Activated CD8-positive, alpha-beta memory T cell treated with anti-CD3 and anti-CD28 coated beads for 48 hours (primary cell): ENCODE measurements around the gene APCDD1L.
"Not testable (repeated sequence)": the region's sequence is repeated elsewhere in the genome, so short reads cannot be mapped to it uniquely, and the experiment has no call there.

Source experiments
- DNase-seq, 3 experiments: peaks; one replicate each; pipeline ENCODE4 v3.0.0-alpha.2; 2020; ENCODE audit warnings: low read depth in 2 of 3, low spot score in 2 of 3

Gene APCDD1L

GRCh38 chr20:58518387-58518786, 3.2 kb upstream of the APCDD1L start:
- no peak for DNase-seq

- no peak for DNase-seq
Measured at GRCh38 chr20:58514321-58515232, 622 bp downstream of the APCDD1L start.

- DNase-seq, result no peak
Measured at GRCh38 chr20:58513580-58514285, 1.5 kb downstream of the APCDD1L start.

- DNase-seq, result no peak
Measured at GRCh38 chr20:58512808-58513552, 2.2 kb downstream of the APCDD1L start.

GRCh38 chr20:58511861-58512260, 3.3 kb downstream of the APCDD1L start:
- no peak for DNase-seq

- no peak for DNase-seq
Measured at GRCh38 chr20:58511364-58511763, 3.8 kb downstream of the APCDD1L start.

GRCh38 chr20:58510921-58511320, 4.3 kb downstream of the APCDD1L start:
- DNase-seq, result no peak

- DNase-seq, result no peak
Measured at GRCh38 chr20:58508762-58509395, 6.3 kb downstream of the APCDD1L start.

- not testable (repeated sequence) for DNase-seq
Measured at GRCh38 chr20:58506999-58507398, 8.2 kb downstream of the APCDD1L start.

GRCh38 chr20:58504566-58504965, 10.6 kb downstream of the APCDD1L start:
- DNase-seq, result no peak

- DNase-seq, result no peak
Measured at GRCh38 chr20:58503668-58504067, 11.5 kb downstream of the APCDD1L start.

- no peak for DNase-seq
Measured at GRCh38 chr20:58500256-58500655, 14.9 kb downstream of the APCDD1L start.

GRCh38 chr20:58498470-58499068, 16.6 kb downstream of the APCDD1L start:
- no peak for DNase-seq

GRCh38 chr20:58497724-58498469, 17.3 kb downstream of the APCDD1L start:
- no peak for DNase-seq

- DNase-seq, result no peak
Measured at GRCh38 chr20:58497076-58497641, 18.0 kb downstream of the APCDD1L start.

GRCh38 chr20:58496429-58496769, 18.8 kb downstream of the APCDD1L start:
- no peak for DNase-seq

GRCh38 chr20:58495623-58496428, 19.4 kb downstream of the APCDD1L start:
- DNase-seq, result no peak

- no peak for DNase-seq
Measured at GRCh38 chr20:58494923-58495622, 20.1 kb downstream of the APCDD1L start.
